NCI-H345 treated with DMSO at 0.1 percent for 48 hours (cell line): ENCODE data around the gene GATA6.

ENCODE experiments used
- DNase-seq: peaks from one replicate; lab custom pipeline; 2025; ENCODE audit not compliant: unreplicated experiment; lab: John Stamatoyannopoulos, UW

The GATA6 gene

DNA sequence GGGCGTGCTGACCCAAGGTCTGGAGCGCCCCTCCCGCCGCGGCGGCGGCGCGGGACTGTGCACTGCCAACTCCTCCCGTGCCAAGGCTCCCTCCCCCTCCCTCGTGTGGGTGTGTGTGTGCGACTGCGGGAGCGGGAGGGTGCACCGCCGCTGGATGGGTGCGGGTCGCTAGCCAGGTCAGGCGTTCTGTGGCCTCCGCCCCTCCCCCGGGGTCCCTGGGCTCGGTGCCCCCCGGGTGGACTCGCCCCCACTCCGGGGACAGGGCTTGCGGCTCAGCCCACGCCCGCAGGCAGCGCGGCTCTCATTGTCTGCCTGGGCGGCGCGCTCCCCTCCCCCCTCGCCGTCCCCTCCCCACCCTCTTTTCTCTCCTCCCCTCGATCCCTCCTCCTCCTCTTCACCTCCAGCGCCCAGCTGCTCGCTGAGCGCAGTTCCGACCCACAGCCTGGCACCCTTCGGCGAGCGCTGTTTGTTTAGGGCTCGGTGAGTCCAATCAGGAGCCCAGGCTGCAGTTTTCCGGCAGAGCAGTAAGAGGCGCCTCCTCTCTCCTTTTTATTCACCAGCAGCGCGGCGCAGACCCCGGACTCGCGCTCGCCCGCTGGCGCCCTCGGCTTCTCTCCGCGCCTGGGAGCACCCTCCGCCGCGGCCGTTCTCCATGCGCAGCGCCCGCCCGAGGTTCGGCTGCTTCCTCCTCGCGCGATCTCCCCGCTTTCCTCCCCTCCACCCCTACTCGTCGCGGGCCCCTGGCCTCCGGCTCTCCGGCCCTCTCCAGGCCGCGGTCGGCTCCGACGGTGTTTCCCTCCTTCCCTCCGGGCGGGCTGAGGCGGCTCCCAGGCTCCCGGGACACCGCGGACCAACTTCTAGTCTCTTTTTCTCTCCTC is at the start of gene GATA6:
TSS of gene GATA6 (plus strand) at position 579 of the 878 bp plus-strand sequence. CDS start 1,556 bp downstream, outside the sequence.
- peak; percentile 29 for DNase-seq

GRCh38 chr18:22124970-22125369 is 44.4 kb upstream of the GATA6 start:
- DNase-seq: no peak

- no peak for DNase-seq
Observed at GRCh38 chr18:22128954-22129353, 40.4 kb upstream of the GATA6 start.

DNA sequence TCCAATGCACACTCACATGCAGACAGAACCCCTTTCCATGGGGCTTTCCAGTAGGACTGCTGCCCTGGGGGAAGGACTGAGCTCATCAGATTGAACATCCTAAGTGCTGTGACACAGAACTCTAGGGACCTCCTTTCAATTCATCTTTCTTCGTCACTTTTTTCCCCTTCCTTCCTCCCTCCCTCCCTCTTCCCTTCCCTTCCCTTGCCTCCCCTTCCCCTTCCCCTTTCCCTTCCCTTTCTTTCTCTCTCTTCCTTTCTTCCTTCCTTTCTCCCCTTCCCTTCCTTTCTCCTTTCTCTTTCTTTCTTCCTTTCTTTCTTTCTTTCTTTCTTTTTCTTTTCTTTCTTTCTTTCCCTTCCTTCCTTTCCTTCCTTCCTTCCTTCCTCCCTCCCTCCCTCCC is 39.6 kb upstream of the GATA6 start:
- DNase-seq: no peak

DNA sequence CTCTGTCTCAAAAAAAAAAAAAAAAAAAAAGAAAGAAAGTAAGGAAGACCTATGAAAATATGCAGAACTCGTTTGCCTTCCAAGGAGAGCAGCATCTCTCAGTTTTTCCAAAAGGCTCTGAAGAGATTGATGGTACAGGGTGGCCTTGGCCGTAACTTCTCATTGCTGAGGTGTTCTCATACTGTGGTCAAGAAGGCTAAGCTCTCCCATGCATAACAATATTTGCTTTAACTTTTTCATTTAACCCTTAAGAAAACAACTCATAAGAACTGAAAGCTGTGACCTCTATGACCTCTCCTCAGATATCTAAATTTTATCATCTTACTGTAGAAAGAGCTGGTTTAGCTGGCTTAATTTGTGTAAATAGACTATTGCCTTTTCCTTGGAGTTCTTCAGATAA is 37.1 kb upstream of the GATA6 start:
- no peak for DNase-seq

DNA sequence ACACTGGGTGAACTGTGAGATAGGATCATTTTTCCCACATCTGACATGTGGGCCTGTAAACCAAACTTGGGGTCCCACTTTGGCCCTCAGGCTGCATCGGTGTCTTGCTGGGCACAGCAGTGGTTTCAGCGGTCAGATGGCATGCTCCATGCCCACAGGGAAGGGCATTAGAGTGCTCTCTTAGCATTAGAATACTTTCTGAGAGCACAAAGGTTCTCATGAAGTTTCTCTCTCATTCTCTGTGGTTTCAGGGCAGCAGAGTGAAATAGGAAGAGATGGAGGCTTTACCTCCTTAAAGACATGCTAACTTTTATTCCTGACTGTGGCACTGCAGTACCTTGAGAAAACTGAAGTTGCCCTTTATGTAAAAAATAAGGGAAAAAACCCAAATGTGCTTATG is 36.6 kb upstream of the GATA6 start:
- DNase-seq: no peak

- no peak for DNase-seq
Observed at GRCh38 chr18:22136395-22136794, 33.0 kb upstream of the GATA6 start.

GRCh38 chr18:22141211-22141610 is 28.2 kb upstream of the GATA6 start:
- DNase-seq: no peak

DNA sequence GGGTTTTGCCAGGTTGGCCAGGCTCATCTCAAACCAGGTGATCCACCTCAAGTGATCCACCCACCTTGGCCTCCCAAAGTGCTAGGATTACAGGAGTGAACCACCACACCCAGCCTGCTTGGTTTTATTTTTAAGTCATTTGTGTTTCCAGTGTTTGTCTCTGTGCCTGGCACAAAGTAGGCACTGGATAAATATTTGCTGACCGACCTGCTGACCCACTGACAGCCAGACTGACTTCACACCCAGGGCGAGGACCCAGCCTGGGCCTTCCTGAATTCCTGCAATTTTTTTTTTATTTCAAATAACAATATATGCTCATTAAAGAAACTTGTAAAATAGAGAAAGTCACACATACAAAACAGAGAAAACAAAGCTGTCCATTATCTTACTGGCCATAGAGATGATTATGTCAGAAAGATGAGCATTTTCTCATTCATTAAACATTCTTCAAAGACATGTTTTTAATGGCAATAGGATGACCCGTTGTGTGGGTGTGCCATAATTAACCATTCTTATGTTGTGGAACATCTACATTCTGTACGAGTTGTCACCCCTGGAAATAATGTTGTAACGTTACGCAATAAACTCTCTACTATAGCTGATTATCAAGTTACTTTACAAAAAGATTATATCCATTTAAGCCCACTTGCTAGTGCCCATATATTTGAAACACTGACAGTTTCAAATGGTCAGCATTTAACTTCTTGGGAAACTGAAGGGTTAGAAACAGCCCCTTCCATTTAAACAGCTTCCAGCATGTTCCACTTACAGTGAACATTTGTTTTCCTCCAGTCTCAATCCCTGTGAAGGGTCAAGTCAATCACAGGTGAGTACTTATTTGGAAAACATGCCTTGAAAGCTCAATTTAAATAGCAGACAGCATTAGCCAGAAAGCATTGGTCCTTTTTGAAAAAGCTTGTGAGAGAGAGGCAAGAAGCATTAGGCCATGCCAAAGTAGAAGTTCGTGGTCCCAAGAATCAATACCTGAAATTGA is 25.7 kb upstream of the GATA6 start:
- no peak for DNase-seq

GRCh38 chr18:22145160-22145559 is 24.2 kb upstream of the GATA6 start:
- DNase-seq: no peak

DNA sequence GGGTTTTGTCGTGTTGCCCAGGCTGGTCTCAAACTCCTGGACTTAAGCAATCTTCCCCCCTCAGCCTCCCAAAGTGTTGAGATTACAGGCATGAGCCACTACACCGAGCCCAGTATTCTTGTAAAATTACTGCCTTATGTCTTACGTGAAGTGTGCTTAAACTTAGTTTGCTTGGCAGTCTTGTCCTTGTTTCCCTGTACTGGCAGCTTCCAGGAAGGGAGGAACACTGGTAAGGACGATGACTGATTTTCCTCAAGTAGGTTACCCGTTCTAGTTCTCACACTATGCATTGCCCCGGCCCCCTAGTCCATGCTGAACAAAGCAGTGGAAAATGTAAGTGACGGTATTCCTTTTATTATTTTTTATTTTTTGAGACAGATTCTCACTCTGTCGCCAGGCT is 19.7 kb upstream of the GATA6 start:
- no peak for DNase-seq

DNA sequence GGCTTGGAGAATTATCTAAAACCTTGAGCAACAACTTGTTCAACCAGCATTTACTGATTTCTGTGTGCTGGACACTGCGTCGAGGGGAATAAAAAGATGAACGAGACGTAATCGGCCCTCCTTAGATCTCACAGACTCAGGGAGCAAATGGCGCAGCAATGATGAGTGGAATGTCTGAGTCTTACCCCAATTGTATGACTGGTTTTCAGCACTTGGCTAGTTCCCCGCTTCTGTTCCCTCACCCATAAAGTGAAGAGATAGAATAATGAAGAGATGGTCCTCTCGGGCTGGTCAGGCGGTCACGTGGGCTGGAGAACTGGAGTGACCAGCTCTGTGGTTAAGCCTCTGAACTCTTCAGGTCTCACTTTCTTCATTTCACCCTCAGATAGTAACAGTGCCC is 17.3 kb upstream of the GATA6 start:
- DNase-seq: no peak

DNA sequence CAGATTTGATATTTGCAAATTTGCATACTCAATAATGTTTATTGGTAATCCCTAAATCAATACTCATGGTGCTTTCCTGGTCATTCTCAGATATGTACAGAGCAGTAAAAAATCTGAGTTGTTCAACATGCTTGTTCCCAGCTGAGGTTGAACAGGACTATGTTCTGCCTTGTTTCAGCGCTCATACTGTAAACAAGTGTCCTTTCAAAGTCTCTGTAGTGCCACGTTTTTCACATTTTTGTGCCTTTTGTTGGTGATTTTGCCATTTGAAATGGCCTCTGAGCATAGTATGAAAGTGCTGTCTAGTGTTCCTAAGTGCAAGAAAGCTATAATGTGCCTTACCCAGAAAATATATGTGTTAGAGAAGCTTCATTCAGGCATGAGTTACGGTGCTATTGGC is 16.0 kb upstream of the GATA6 start:
- no peak for DNase-seq

DNA sequence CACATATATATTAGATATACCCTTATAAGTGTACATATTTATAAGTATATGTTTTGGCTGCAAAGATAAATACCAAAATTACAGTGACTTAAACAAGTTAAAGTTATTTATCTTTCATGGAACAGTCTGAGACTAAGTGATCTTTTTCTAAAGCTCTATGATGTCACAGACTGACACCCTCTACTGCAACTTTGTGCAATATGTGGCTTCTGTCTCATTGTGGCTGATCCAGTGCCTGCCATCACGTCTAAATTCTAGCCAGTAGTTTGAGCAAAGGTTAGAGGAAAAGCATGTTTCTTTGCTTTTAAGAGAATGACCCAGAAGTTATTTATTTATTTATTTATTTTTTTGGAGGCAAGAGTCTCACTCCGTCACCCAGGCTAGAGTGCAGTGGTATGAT is 13.8 kb upstream of the GATA6 start:
- no peak for DNase-seq

- DNase-seq: no peak
Observed at GRCh38 chr18:22159014-22159413, 10.4 kb upstream of the GATA6 start.

DNA sequence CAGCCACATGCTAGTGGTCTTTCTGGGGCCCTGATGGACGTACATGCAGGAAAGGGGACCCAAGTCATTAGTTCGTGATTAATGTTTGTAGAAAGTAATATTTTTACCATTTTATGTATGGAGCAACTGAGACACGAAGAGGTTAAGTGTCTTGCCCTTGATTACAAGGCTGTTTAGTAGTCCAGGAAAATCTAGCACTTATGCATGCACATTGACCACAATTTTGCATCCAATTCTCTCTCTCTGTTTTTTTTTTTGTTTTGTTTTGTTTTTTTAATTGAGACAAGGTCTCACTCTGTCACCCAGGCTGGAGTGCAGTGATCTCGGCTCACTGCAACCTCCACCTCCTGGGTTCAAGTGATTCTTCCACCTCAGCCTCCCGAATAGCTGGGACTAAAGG is 8.3 kb upstream of the GATA6 start:
- DNase-seq: no peak

- no peak for DNase-seq
Observed at GRCh38 chr18:22163416-22164161, 5.8 kb upstream of the GATA6 start.

DNA sequence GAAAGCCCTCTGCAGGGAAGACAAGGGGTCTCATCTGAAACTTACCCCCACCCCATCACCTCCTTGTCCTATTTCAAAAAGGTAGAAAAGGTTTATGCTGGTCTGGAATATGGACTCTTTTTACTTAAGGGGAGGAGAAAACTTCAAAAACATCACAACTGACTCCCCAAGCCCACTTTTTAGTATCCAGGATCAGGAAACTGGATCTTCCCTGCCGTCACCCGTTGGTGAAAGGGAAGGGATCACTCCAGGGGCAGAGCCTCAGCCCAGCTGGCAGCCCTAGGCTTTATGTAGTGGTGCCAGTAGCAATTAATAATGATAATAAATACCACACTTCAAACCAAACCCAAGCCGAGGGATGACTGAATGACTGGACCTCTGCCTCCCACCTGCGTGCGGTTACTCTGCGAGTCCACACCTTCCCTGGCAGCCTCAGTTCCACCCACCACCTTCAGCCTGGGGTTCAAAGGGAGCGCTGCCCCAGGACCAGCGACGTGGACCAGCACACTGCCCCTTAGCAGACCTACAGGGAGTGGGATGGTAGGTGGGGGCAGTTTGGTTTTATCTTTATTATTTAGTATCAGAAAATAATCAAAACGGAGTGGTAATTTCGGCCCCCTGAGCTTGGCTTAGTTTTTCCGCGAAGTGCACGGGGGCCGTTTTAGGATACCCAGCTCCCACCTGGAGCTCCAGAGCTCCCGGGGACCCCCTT is 4.9 kb upstream of the GATA6 start:
- no peak for DNase-seq

DNA sequence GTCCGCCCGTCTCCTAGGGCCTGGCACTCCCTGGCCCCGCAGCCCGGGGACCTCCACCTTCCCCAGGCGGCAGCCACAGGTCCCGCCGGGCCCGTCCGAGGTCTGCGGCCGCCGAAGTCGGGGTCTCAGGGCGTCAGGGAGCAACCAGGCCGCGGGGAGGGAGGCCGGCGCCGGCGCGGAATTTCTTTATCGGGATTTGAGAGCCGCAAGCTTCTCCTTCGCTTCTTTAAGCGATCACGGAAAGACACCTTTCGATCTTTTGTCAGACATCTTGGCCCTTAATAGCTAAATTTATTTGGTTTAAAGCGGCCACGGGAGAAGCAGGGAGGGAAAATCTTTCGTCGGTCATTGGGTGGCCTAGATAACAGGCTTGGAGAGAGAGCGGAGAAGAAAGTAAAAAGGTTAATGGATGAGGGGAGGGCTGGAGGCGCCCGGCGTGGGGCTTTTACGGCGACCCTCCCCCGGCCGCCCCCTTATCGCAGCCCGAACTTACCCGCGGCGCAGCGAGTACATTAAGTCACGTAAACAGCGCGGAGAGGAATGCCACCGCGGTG is 4.3 kb upstream of the GATA6 start:
- no peak for DNase-seq

DNA sequence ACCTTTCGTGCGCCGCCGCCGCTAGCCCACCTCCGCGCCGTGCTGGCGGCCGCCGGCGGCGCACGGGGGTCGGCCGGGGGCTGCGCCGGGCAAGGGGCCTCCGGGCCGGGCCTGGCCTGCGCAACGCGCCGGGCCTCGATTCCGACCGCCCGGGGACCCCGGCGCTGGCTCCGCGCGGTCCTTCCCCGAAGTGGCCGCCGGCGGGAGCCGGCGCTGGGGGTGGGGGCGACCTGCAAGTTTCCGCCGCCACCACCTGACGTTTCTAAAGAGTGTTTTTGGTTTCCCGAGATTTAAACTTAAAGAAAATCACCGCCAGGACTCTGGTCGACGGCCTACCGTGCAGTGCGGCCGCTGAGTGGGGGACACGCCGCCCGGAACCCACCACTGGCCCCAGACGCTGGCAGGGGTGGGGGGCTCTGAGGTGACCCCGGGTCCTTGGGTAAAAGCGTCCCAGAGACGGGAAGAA is 3.8 kb upstream of the GATA6 start:
- no peak for DNase-seq
